Measurements from ENCODE around the gene C16orf92. TPM values are rescaled to one million over a fixed set of nuclear protein-coding genes. Genes with fewer than 3 reads are reported as not detected.

Gene C16orf92
- total RNA-seq, 5 donors from 2014 or later (not counting 1 experiment from before 2014, with no cell fraction given), result not detected

GRCh38 chr16:30024451-30024850 is 1.5 kb downstream of the C16orf92 start:
- 90% methylated on average over 2 of the region's 16 CpGs for WGBS (ENCODE audit: insufficient coverage)
- Histone ChIP-seq H3K4me3 (ENCODE audit: control insufficient read depth in 1 of 2, extremely low read depth in 1 of 2, low read length in 1 of 2) (no peak overlapping the region), H3K9me3 (no peaks in the 10 kb centered on the region), H3K4me1 (ENCODE audit: control insufficient read depth in 1 of 2, extremely low read depth in 1 of 2, insufficient read depth in 2 of 2, low read length in 2 of 2) (peaks cover 4 to 15% of the 10 kb centered on the region in 2 experiments), H3K27ac (ENCODE audit: low read length) (no peak overlapping the region), H3K36me3 (ENCODE audit: control insufficient read depth in 2 of 2, extremely low read depth in 1 of 2, insufficient read depth in 1 of 2, low read length in 1 of 2) (no peaks in the 10 kb centered on the region), H3K27me3 (replicated peaks in 1 of 2; ENCODE audit: control insufficient read depth in 2 of 2, extremely low read depth in 1 of 2, insufficient read depth in 2 of 2, low read length in 1 of 2) (peaks cover 0 to 76% of the 10 kb centered on the region in 2 experiments)
- CTCF ChIA-PET, result no interaction called here
- POLR2A ChIA-PET, result no interaction called here
- H3K27ac Mint-ChIP-seq, result no peak overlapping the region
- no peaks in the 10 kb centered on the region for H3K9me3 Mint-ChIP-seq
- no peaks in the 10 kb centered on the region for H3K36me3 Mint-ChIP-seq
- peaks cover 22 to 35% of the 10 kb centered on the region in 2 donors for H3K27me3 Mint-ChIP-seq
- peaks cover 10 to 11% (median 11%) of the 10 kb centered on the region in 3 donors for H3K4me1 Mint-ChIP-seq
- H3K4me3 Mint-ChIP-seq, result no peak overlapping the region
- DNase-seq, result no peak
- no peak for ATAC-seq (replicated peaks in 1 of 4)

- POLR2A ChIA-PET, result no interaction called here
- CTCF ChIA-PET, result no interaction called here
- H3K27me3 ChIP-seq (replicated peaks in 1 of 2; ENCODE audit: control insufficient read depth in 2 of 2, extremely low read depth in 1 of 2, insufficient read depth in 2 of 2, low read length in 1 of 2), result peaks cover 0 to 83% of the 10 kb centered on the region in 2 experiments
- Mint-ChIP-seq H3K27me3 (peaks cover 29 to 42% of the 10 kb centered on the region in 2 donors), H3K4me3 (no peak overlapping the region), H3K36me3 (no peaks in the 10 kb centered on the region), H3K4me1 (peaks cover 11 to 15% (median 13%) of the 10 kb centered on the region in 3 donors), H3K27ac (no peak overlapping the region), H3K9me3 (no peaks in the 10 kb centered on the region)
- no peak overlapping the region for H3K27ac ChIP-seq (ENCODE audit: low read length)
- WGBS (ENCODE audit: insufficient coverage), result 82% methylated on average over 12 of the region's 20 CpGs
- H3K4me3 ChIP-seq (ENCODE audit: control insufficient read depth in 1 of 2, extremely low read depth in 1 of 2, low read length in 1 of 2), result no peak overlapping the region
- ATAC-seq (replicated peaks in 1 of 4) (no peak), DNase-seq (no peak)
- H3K4me1 ChIP-seq (ENCODE audit: control insufficient read depth in 1 of 2, extremely low read depth in 1 of 2, insufficient read depth in 2 of 2, low read length in 2 of 2), result peaks cover 4 to 19% of the 10 kb centered on the region in 2 experiments
- H3K9me3 ChIP-seq, result no peaks in the 10 kb centered on the region
- no peaks in the 10 kb centered on the region for H3K36me3 ChIP-seq (ENCODE audit: control insufficient read depth in 2 of 2, extremely low read depth in 1 of 2, insufficient read depth in 1 of 2, low read length in 1 of 2)
Observed at GRCh38 chr16:30025156-30025555, 2.2 kb downstream of the C16orf92 start.

GRCh38 chr16:30025574-30025973 is 2.6 kb downstream of the C16orf92 start:
- no peak overlapping the region for H3K4me3 Mint-ChIP-seq
- ATAC-seq (replicated peaks in 1 of 4), result no peak
- WGBS (ENCODE audit: insufficient coverage), result 66% methylated on average over 5 of the region's 7 CpGs
- H3K4me3 ChIP-seq (ENCODE audit: control insufficient read depth in 1 of 2, extremely low read depth in 1 of 2, low read length in 1 of 2), result no peak overlapping the region
- H3K27me3 Mint-ChIP-seq, result peaks cover 31 to 44% of the 10 kb centered on the region in 2 donors
- H3K4me1 Mint-ChIP-seq, result peaks cover 10 to 17% (median 15%) of the 10 kb centered on the region in 3 donors
- no peak overlapping the region for H3K27ac ChIP-seq (ENCODE audit: low read length)
- CTCF ChIA-PET, result no interaction called here
- peaks cover 0 to 85% of the 10 kb centered on the region in 2 experiments for H3K27me3 ChIP-seq (replicated peaks in 1 of 2; ENCODE audit: control insufficient read depth in 2 of 2, extremely low read depth in 1 of 2, insufficient read depth in 2 of 2, low read length in 1 of 2)
- no peaks in the 10 kb centered on the region for H3K36me3 Mint-ChIP-seq
- H3K9me3 ChIP-seq, result no peaks in the 10 kb centered on the region
- H3K4me1 ChIP-seq (ENCODE audit: control insufficient read depth in 1 of 2, extremely low read depth in 1 of 2, insufficient read depth in 2 of 2, low read length in 2 of 2), result peaks cover 4 to 23% of the 10 kb centered on the region in 2 experiments
- no peak for DNase-seq
- H3K36me3 ChIP-seq (ENCODE audit: control insufficient read depth in 2 of 2, extremely low read depth in 1 of 2, insufficient read depth in 1 of 2, low read length in 1 of 2), result no peaks in the 10 kb centered on the region
- H3K9me3 Mint-ChIP-seq, result no peaks in the 10 kb centered on the region
- POLR2A ChIA-PET, result no interaction called here
- H3K27ac Mint-ChIP-seq, result no peak overlapping the region

- 88% methylated on average over 18 of the region's 18 CpGs for WGBS (ENCODE audit: insufficient coverage)
Observed at GRCh38 chr16:30026449-30026848, 3.5 kb downstream of the C16orf92 start.

GRCh38 chr16:30027588-30028437 is 4.8 kb downstream of the C16orf92 start:
- Histone ChIP-seq H3K9me3 (no peaks in the 10 kb centered on the region), H3K27ac (ENCODE audit: low read length) (no peak overlapping the region), H3K36me3 (ENCODE audit: control insufficient read depth in 2 of 2, extremely low read depth in 1 of 2, insufficient read depth in 1 of 2, low read length in 1 of 2) (no peaks in the 10 kb centered on the region), H3K4me1 (ENCODE audit: control insufficient read depth in 1 of 2, extremely low read depth in 1 of 2, insufficient read depth in 2 of 2, low read length in 2 of 2) (peaks cover 0 to 22% of the 10 kb centered on the region in 2 experiments), H3K27me3 (replicated peaks in 1 of 2; ENCODE audit: control insufficient read depth in 2 of 2, extremely low read depth in 1 of 2, insufficient read depth in 2 of 2, low read length in 1 of 2) (peaks cover 0 to 93% of the 10 kb centered on the region in 2 experiments), H3K4me3 (ENCODE audit: control insufficient read depth in 1 of 2, extremely low read depth in 1 of 2, low read length in 1 of 2) (no peak overlapping the region)
- CTCF ChIA-PET, result interaction anchor here (0.6 to 0.7 kb wide), 3 partner anchors 12 to 386 kb away, joined by 3 to 5 read pairs (median 3); no protein-coding TSS in a partner anchor
- H3K9me3 Mint-ChIP-seq, result no peaks in the 10 kb centered on the region
- H3K36me3 Mint-ChIP-seq, result no peaks in the 10 kb centered on the region
- 66% methylated on average over 8 of the region's 13 CpGs for WGBS (ENCODE audit: insufficient coverage)
- ATAC-seq (replicated peaks in 1 of 4) (no peak), DNase-seq (no peak)
- H3K27ac Mint-ChIP-seq, result no peak overlapping the region
- POLR2A ChIA-PET, result no interaction called here
- H3K27me3 Mint-ChIP-seq, result peaks cover 37 to 55% of the 10 kb centered on the region in 2 donors
- H3K4me3 Mint-ChIP-seq, result no peak overlapping the region
- peaks cover 5 to 19% (median 12%) of the 10 kb centered on the region in 3 donors for H3K4me1 Mint-ChIP-seq

More at GRCh38 chr16:30026449-30026848, 3.5 kb downstream of the C16orf92 start:
- Histone ChIP-seq H3K4me3 (ENCODE audit: control insufficient read depth in 1 of 2, extremely low read depth in 1 of 2, low read length in 1 of 2) (no peak overlapping the region), H3K36me3 (ENCODE audit: control insufficient read depth in 2 of 2, extremely low read depth in 1 of 2, insufficient read depth in 1 of 2, low read length in 1 of 2) (no peaks in the 10 kb centered on the region), H3K4me1 (ENCODE audit: control insufficient read depth in 1 of 2, extremely low read depth in 1 of 2, insufficient read depth in 2 of 2, low read length in 2 of 2) (peaks cover under 1 to 24% of the 10 kb centered on the region in 2 experiments), H3K9me3 (no peaks in the 10 kb centered on the region), H3K27ac (ENCODE audit: low read length) (no peak overlapping the region), H3K27me3 (replicated peaks in 1 of 2; ENCODE audit: control insufficient read depth in 2 of 2, extremely low read depth in 1 of 2, insufficient read depth in 2 of 2, low read length in 1 of 2) (peaks cover 0 to 85% of the 10 kb centered on the region in 2 experiments)
- H3K9me3 Mint-ChIP-seq, result no peaks in the 10 kb centered on the region
- ATAC-seq (replicated peaks in 1 of 4), result no peak
- ChIA-PET POLR2A (no interaction called here), CTCF (no interaction called here)
- peaks cover 31 to 46% of the 10 kb centered on the region in 2 donors for H3K27me3 Mint-ChIP-seq
- no peak overlapping the region for H3K4me3 Mint-ChIP-seq
- no peaks in the 10 kb centered on the region for H3K36me3 Mint-ChIP-seq
- peaks cover 1 to 12% (median 11%) of the 10 kb centered on the region in 3 donors for H3K4me1 Mint-ChIP-seq
- DNase-seq, result no peak
- peak overlapping the region in 1 of 2 donors; percentile 7 for H3K27ac Mint-ChIP-seq

GRCh38 chr16:30028438-30029076 is 5.6 kb downstream of the C16orf92 start:
- peaks cover 5 to 19% (median 12%) of the 10 kb centered on the region in 3 donors for H3K4me1 Mint-ChIP-seq
- DNase-seq, result peak in 2 of 35 experiments; percentile 18 to 40
- ATAC-seq (replicated peaks in 1 of 4), result peak in 1 of 4 experiments; percentile 37
- Histone ChIP-seq H3K9me3 (no peaks in the 10 kb centered on the region), H3K27me3 (replicated peaks in 1 of 2; ENCODE audit: control insufficient read depth in 2 of 2, extremely low read depth in 1 of 2, insufficient read depth in 2 of 2, low read length in 1 of 2) (peaks cover 0 to 95% of the 10 kb centered on the region in 2 experiments), H3K27ac (ENCODE audit: low read length) (no peak overlapping the region), H3K36me3 (ENCODE audit: control insufficient read depth in 2 of 2, extremely low read depth in 1 of 2, insufficient read depth in 1 of 2, low read length in 1 of 2) (no peaks in the 10 kb centered on the region), H3K4me3 (ENCODE audit: control insufficient read depth in 1 of 2, extremely low read depth in 1 of 2, low read length in 1 of 2) (no peak overlapping the region), H3K4me1 (ENCODE audit: control insufficient read depth in 1 of 2, extremely low read depth in 1 of 2, insufficient read depth in 2 of 2, low read length in 2 of 2) (peaks cover 0 to 22% of the 10 kb centered on the region in 2 experiments)
- WGBS (ENCODE audit: insufficient coverage), result 25% methylated on average over 13 of the region's 18 CpGs
- peaks cover 37 to 57% of the 10 kb centered on the region in 2 donors for H3K27me3 Mint-ChIP-seq
- no peak overlapping the region for H3K27ac Mint-ChIP-seq
- ChIA-PET CTCF (interaction anchor here (0.6 to 0.7 kb wide), 3 partner anchors 12 to 387 kb away, joined by 3 to 5 read pairs (median 3); no protein-coding TSS in a partner anchor), POLR2A (no interaction called here)
- no peaks in the 10 kb centered on the region for H3K36me3 Mint-ChIP-seq
- H3K4me3 Mint-ChIP-seq, result no peak overlapping the region
- no peaks in the 10 kb centered on the region for H3K9me3 Mint-ChIP-seq

All from T-cell (primary cell).